Transverse colon (tissue), 4 donors: ENCODE results near the gene ITGA3.

Experiments
- EP300 ChIP-seq: sonication (generic); formaldehyde crosslinking; IDR thresholded peaks from one replicate; pipeline ENCODE4 v1.6.1; 2017; ENCODE audit warnings: antibody characterized with exemption, low read depth
- POLR2A ChIP-seq: fragments of 450-650 bp; IDR thresholded peaks from one replicate; pipeline ENCODE4 v1.6.1; 2016; ENCODE audit warnings: antibody characterized with exemption, mild to moderate bottlenecking, moderate library complexity
- POLR2AphosphoS5 ChIP-seq, 3 donors: sonication (generic); formaldehyde crosslinking; IDR thresholded peaks; one replicate each; pipeline ENCODE4 v1.6.1; 2016; ENCODE audit warnings: antibody characterized with exemption in 3 of 3
- TF ChIP-seq, protein P1 (sequence below), 5 experiments: fragments of 200-600 bp in 3 of 5; fragments of 450-650 bp in 2 of 5; sonication (generic) in 3 of 5; IDR thresholded peaks; 1 replicate in 2 of 5; 2 replicates in 3 of 5; pipeline ENCODE4 v1.5.1; 2016 to 2017; ENCODE audit warnings: antibody characterized with exemption in 5 of 5, inconsistent platforms in 3 of 5, mild to moderate bottlenecking in 2 of 5, moderate library complexity in 1 of 5

DNA sequence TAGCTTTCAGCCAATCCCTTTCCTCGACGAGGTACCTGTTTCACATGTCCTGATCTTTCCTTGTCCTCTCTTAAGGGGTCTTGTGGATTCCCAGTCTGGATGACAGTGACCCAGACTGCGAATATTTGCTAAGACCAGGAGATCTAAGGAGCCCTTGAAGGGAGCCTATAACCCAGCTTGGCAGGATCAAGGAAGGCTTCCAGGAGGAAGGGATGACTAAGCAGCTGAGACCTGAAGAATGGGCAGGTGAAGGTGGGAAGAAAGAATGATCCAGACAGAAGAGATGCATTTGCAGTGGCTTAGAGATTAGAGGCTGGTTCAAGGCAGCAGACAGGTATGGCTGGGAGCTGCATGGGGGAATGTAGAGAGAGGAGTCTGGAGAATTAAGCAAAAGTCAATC is 37.3 kb downstream of the ITGA3 start:
- TF ChIP-seq, protein P1, sequence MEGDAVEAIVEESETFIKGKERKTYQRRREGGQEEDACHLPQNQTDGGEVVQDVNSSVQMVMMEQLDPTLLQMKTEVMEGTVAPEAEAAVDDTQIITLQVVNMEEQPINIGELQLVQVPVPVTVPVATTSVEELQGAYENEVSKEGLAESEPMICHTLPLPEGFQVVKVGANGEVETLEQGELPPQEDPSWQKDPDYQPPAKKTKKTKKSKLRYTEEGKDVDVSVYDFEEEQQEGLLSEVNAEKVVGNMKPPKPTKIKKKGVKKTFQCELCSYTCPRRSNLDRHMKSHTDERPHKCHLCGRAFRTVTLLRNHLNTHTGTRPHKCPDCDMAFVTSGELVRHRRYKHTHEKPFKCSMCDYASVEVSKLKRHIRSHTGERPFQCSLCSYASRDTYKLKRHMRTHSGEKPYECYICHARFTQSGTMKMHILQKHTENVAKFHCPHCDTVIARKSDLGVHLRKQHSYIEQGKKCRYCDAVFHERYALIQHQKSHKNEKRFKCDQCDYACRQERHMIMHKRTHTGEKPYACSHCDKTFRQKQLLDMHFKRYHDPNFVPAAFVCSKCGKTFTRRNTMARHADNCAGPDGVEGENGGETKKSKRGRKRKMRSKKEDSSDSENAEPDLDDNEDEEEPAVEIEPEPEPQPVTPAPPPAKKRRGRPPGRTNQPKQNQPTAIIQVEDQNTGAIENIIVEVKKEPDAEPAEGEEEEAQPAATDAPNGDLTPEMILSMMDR (IDR thresholded peaks at IDR 0.05), result no peak
- TF ChIP-seq POLR2A, result no peak
- TF ChIP-seq EP300, result no peak
- no peak for TF ChIP-seq POLR2AphosphoS5 (IDR thresholded peaks at IDR 0.05)
